GM18870 (cell line): ENCODE data around the gene DAPK3.
"Not testable (repeated sequence)": the region's sequence is repeated elsewhere in the genome, so short reads cannot be mapped to it uniquely, and the experiment has no call there.

Experiments
- ATAC-seq: cut with Tn5 transposase; IDR thresholded peaks from one replicate; pipeline ENCODE4 v1.9.1; 2021; ENCODE audit warnings: moderate library complexity; ENCODE audit not compliant: unreplicated experiment

The DAPK3 gene

GRCh38 chr19:3955688-3956087 is 15.2 kb downstream of the DAPK3 start:
- ATAC-seq, result no peak

GRCh38 chr19:3955276-3955675 is 15.6 kb downstream of the DAPK3 start:
- not testable (repeated sequence) for ATAC-seq

- ATAC-seq, result no peak
Observed at GRCh38 chr19:3954107-3954506, 16.8 kb downstream of the DAPK3 start.

GRCh38 chr19:3952755-3953276 is 18.1 kb downstream of the DAPK3 start:
- ATAC-seq, result not testable (repeated sequence)

GRCh38 chr19:3950871-3951861 is 19.7 kb downstream of the DAPK3 start:
- no peak for ATAC-seq

GRCh38 chr19:3949997-3950859 is 20.7 kb downstream of the DAPK3 start:
- no peak for ATAC-seq

- no peak for ATAC-seq
Observed at GRCh38 chr19:3949294-3949693, 21.6 kb downstream of the DAPK3 start.

GRCh38 chr19:3947316-3947933 is 23.5 kb downstream of the DAPK3 start:
- not testable (repeated sequence) for ATAC-seq

- ATAC-seq, result no peak
Observed at GRCh38 chr19:3945838-3946237, 25.1 kb downstream of the DAPK3 start.

GRCh38 chr19:3944018-3944721 is 26.7 kb downstream of the DAPK3 start:
- no peak for ATAC-seq

GRCh38 chr19:3942790-3943409 is 28.0 kb downstream of the DAPK3 start:
- ATAC-seq, result no peak

- ATAC-seq, result not testable (repeated sequence)
Observed at GRCh38 chr19:3938300-3938950, 32.5 kb downstream of the DAPK3 start.

- no peak for ATAC-seq
Observed at GRCh38 chr19:3936506-3937442, 34.1 kb downstream of the DAPK3 start.

GRCh38 chr19:3932931-3933810 is 37.7 kb downstream of the DAPK3 start, which contains the start of gene NMRK2:
Gene NMRK2, plus strand, starts transcription at chr19:3933069. Its CDS starts 603 bp downstream, at chr19:3933672.
- ATAC-seq, result no peak

GRCh38 chr19:3931041-3931440 is 39.9 kb downstream of the DAPK3 start:
- ATAC-seq, result no peak

- ATAC-seq, result no peak
Observed at GRCh38 chr19:3923912-3924311, 47.0 kb downstream of the DAPK3 start.

GRCh38 chr19:3923096-3923758 is 47.7 kb downstream of the DAPK3 start:
- ATAC-seq, result no peak
